KOPT-K1 (cell line): ENCODE measurements around the gene CSTPP1.
"Not testable (repeated sequence)": the region's sequence is repeated elsewhere in the genome, so short reads cannot be mapped to it uniquely, and the experiment has no call there.

Experiments used
- H3K27ac ChIP-seq: fragments of 200-600 bp; sonication (generic); 2 replicates; pipeline ENCODE4 v1.5.1; 2016; ENCODE audit warnings: antibody characterized with exemption, mild to moderate bottlenecking, low read depth, low read length; ENCODE audit not compliant: poor library complexity, severe bottlenecking
- H3K36me3 ChIP-seq: fragments of 200-600 bp; sonication (generic); 2 replicates; pipeline ENCODE4 v1.5.1; 2017; ENCODE audit warnings: antibody characterized with exemption, mild to moderate bottlenecking, low read length, moderate library complexity; ENCODE audit not compliant: insufficient read depth
- H3K9me3 ChIP-seq: fragments of 200-600 bp; sonication (generic); 2 replicates; pipeline ENCODE4 v1.5.1; 2017; ENCODE audit warnings: antibody characterized with exemption, low read length, mild to moderate bottlenecking; ENCODE audit not compliant: insufficient read depth, poor library complexity, severe bottlenecking

The CSTPP1 gene

DNA sequence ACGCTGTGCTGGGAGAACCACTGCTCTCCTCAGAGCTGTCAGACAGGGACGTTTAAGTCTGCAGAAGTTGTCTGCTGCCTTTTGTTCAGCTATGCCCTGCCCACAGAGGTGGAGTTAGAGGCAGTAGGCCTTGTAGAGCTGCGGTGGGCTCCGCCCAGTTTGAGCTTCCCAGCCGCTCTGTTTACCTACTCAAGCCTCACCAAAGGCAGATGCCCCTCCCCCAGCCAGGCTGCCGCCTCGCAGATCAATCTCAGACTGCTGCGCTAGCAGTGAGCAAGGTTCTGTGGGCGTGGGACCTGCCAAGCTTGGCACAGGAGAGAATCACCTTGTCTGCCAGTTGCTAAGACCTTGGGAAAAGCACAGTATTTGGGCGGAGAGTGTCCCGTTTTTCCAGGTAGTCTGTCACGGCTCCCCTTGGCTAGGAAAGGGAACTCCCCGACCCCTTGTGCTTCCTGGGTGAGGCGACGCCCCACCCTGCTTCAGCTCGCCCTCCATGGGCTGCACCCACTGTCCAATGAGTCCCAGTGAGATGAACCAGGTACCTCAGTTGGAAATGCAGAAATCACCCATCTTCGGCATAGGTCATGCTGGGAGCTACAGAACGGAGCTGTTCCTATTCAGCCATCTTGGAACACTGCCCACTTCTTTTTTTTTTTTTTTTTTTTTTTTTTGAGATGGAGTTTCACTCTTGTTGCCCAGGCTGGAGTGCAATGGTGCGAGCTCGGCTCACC, 182.6 kb downstream of the CSTPP1 start:
- not testable (repeated sequence) for H3K9me3 ChIP-seq, H3K27ac ChIP-seq, H3K36me3 ChIP-seq

DNA sequence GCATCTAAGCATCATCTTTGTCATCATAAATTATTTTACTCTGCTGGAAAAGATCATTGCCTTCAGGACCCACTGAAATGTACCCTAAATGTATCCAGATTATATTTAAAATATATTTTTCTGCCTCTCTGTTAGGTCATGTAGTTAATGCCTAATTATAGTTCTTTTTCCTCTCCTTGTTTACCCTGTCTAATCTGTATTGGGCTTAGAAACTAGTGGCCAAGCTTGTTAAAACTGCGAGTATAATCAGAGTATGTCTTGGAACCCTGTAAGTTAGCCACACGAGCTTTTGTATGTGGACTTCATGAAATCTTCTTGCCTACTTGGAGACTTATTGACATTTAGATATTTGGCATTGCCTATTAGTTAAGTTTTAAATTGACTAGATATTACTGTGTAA, 184.5 kb downstream of the CSTPP1 start:
- Histone ChIP-seq H3K27ac (no peak overlapping the region), H3K36me3 (no peaks in the 10 kb centered on the region), H3K9me3 (no peaks in the 10 kb centered on the region)

DNA sequence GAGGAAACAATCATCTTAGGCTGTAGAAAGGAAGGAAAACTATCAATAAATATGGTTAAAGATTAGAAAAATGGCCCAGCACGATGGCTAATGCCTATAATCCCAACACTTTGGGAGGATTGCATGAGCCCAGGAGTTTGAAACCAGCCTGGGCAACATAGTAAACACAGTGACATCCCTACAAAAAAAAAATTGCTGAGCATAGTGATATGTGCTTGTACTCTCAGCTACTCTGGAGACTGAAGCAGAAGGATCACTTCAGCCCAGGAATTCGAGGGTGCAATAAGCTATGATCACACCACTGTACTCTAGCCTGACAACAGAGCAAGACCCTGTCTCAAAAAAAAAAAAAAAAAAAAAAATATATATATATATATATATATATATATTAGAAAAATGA, 185.2 kb downstream of the CSTPP1 start:
- Histone ChIP-seq H3K27ac (no peak overlapping the region), H3K9me3 (no peaks in the 10 kb centered on the region), H3K36me3 (no peaks in the 10 kb centered on the region)

DNA sequence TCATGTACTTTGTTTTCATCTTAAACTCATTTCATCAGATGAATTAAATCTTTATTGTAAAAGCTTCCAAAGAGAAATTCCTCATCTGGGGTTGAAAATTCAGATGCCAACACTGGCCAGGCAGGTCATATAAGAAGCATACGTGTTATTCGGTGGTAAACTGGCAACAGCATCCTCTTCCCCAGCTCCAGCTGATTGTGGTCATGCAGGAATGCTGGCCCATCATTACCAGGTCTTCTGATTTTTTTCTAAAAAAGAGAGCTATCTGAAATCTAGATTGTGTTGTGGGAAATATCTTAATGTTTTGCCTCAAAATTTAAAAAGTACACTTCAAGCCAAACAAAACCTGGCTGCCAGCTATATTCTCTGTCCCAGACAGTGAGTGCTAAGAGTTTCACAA, 186.5 kb downstream of the CSTPP1 start:
- Histone ChIP-seq H3K9me3 (no peaks in the 10 kb centered on the region), H3K36me3 (no peaks in the 10 kb centered on the region), H3K27ac (no peak overlapping the region)

DNA sequence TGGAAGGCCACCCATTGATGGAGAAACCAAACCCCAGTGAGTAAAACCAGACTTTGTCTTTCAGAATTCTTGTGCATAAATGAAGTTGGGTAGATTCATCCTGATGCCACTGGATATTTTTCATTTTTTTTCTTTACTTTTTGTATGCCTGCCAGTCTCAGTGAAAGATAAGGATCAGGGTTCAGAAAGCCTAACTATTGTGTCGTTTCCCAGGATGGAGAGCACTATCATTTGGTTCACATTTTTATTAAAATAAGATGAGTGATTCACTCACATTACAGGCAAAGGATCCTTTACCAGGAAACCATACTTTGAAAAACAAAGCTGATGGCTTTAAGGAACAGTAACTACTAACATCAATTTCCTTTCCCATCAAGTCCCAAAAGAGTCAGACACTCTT, 188.1 kb downstream of the CSTPP1 start:
- Histone ChIP-seq H3K36me3 (no peaks in the 10 kb centered on the region), H3K9me3 (no peaks in the 10 kb centered on the region), H3K27ac (no peak overlapping the region)

DNA sequence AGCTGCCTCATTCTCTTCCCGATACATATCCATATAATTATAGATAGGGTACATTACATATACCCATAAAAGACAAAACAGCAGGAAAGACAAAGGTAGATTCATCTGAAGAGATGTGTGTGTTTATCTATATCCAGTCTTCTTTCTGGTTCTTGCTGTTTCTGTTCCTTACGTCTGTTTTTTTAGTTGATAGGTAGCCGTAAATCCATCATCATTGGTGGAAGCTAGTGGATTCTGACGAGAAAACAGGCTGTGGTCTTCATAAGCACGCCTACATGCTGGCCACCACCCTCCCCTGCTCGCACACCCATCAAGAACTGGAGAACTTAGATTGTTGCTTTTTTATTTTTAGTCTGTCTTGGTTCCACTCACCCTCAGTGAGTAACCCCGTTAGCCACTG, 188.5 kb downstream of the CSTPP1 start:
- no peaks in the 10 kb centered on the region for H3K36me3 ChIP-seq
- H3K27ac ChIP-seq, result no peak overlapping the region
- no peaks in the 10 kb centered on the region for H3K9me3 ChIP-seq

DNA sequence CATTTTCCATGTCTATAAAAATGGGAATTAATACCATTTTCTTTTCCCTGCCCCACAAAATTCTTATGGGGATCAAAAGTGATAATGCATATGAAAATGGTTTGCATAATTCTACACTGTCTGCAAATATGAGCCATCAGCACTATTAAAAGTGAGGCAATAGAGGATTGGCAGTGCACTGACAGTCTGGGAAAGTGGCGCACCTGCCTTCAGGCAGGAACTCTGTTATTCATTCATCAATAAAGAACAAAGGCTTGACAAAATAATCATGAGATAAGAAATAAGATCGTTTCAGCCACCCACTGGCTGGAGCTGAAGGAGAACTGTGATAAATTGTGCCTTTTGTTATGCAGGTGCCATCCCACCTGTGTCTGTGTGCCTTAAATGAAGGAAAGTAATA, 190.7 kb downstream of the CSTPP1 start:
- no peaks in the 10 kb centered on the region for H3K36me3 ChIP-seq
- H3K27ac ChIP-seq, result no peak overlapping the region
- H3K9me3 ChIP-seq, result no peaks in the 10 kb centered on the region

DNA sequence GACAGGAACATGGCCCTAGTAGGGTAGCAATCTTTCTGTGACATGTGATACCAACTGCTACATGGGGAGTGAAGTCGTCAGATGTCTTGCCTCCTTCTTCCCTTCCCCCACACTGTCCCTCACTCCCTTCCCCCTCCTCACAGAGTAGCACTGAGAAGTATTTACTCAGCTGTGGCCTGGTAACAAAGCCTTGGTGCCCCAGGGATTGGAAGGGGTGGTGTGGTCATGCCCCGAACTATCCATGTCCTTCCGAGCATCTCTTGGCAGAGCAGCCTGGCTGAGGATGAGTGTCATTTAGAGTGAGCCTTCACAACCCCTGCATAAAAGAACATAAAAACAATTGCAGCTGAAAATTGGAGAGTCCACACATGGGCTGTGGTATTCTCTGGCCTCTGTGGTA, 194.0 kb downstream of the CSTPP1 start:
- Histone ChIP-seq H3K27ac (no peak overlapping the region), H3K36me3 (no peaks in the 10 kb centered on the region), H3K9me3 (no peaks in the 10 kb centered on the region)

DNA sequence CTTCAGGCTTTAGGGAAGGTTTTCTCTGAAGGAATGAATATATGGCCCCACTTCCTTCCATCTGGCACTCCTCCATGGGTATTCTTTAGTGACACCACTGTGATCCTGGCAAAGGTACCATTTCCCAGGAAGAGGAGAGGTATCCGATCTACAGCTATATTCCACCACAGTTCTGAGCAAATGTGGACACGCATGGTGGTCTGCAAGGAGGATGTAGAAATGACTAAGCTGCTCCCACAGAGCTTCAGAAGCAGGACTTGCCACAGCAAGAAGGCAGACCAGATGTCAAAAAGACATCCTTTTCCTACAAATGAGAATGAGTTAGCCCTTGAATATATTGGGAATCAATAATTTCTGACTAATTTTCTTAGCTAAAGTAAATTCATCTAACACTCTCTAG, 194.6 kb downstream of the CSTPP1 start:
- Histone ChIP-seq H3K9me3 (no peaks in the 10 kb centered on the region), H3K27ac (no peak overlapping the region), H3K36me3 (no peaks in the 10 kb centered on the region)

DNA sequence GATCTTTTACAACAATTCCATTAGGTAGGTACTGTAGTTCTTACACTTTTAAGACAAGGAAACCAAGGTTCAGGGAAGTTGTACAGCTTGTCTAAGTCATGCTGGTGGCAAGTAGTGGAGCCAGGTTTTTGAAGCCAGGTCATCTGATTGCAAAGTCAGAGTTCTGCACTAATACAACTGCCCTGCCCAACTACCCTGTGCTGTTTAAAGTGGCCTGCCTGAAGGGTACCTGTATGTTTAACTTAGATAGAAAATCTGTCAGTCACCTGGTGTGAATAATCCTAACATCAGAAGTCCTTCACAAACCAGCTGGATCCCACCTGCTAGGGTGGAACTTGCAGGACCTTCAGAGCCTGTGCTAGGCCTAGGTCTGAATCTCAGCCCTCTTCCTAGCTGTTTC, 195.9 kb downstream of the CSTPP1 start:
- no peak overlapping the region for H3K27ac ChIP-seq
- H3K9me3 ChIP-seq, result no peaks in the 10 kb centered on the region
- H3K36me3 ChIP-seq, result no peaks in the 10 kb centered on the region

DNA sequence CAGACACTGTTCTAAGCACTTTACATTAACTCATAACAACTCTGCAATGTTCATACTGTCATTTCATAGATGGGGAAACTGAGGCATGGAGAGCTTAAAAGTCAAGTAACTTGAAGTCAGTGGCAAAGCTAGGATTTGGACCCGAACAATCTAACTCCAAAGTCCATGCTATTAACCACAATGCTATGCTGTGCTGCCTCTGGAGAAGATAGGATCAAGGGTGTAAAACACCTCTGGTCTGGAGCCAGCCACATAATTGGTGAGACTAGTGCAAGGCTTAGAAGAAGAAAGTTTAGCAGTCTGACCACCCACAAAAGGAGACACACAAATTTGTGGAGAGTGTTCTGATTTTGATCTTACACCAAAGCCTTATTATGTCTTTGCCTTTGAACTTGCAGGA, 196.4 kb downstream of the CSTPP1 start:
- no peaks in the 10 kb centered on the region for H3K36me3 ChIP-seq
- H3K27ac ChIP-seq, result no peak overlapping the region
- no peaks in the 10 kb centered on the region for H3K9me3 ChIP-seq

DNA sequence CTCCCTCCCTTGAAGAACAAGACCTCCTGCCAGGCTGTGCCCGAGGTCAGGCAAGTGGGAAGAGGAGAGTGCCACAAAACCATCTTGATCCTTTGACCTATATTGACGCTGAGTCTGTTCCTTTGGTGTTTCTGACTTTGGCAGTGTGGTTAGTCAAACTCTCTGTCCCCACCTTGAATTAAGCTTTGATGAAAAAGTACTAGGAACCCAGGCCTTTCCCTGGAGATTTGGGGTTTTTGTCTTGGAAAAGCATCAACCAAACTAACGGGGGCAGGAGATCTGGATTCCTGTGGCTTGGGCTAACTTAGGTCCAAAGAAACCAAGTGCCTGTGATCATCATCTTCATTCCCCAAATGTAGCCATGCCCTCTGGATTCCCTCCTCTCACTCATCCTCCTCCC, 199.8 kb downstream of the CSTPP1 start:
- H3K36me3 ChIP-seq, result no peaks in the 10 kb centered on the region
- H3K27ac ChIP-seq, result no peak overlapping the region
- no peaks in the 10 kb centered on the region for H3K9me3 ChIP-seq

DNA sequence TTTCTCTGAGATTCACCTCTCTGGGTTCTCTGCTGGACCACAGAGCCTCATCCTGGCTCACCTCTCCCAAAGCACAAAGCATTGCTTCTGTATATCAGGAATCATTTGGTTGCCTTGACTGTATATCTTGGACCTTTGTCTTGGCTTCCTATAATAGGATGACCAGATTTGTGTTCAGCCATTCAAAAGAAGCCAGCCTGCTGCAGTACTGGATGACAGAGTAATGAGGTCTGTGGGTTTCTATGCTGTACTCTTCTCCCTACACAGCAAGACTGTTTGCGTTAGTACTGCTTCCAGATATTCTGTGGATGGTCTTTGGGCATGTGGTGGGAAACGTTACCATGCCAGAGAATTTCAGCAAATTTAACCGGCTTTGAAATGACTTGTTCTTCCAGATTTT, 200.4 kb downstream of the CSTPP1 start:
- Histone ChIP-seq H3K36me3 (no peaks in the 10 kb centered on the region), H3K27ac (no peak overlapping the region), H3K9me3 (no peaks in the 10 kb centered on the region)

DNA sequence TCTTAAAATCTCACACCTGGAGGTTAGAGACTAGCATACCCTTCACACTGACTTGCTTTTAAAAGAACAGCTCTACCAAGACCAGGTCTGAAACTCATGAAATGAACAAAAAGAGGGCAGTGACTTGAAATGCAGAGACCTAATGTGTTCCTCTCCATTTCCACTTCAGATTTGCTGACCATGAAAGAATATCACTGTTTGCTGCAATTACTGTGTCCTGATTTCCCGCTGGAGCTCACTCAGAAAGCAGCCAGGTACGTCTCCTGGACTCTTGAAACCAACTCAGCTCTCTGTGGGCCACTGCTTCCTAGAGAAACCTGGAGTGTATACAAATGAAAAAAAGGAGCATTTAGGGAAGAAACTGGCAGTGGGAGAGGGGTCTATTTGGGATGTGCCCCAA, 200.9 kb downstream of the CSTPP1 start:
- no peak overlapping the region for H3K27ac ChIP-seq
- H3K9me3 ChIP-seq, result no peaks in the 10 kb centered on the region
- no peaks in the 10 kb centered on the region for H3K36me3 ChIP-seq

DNA sequence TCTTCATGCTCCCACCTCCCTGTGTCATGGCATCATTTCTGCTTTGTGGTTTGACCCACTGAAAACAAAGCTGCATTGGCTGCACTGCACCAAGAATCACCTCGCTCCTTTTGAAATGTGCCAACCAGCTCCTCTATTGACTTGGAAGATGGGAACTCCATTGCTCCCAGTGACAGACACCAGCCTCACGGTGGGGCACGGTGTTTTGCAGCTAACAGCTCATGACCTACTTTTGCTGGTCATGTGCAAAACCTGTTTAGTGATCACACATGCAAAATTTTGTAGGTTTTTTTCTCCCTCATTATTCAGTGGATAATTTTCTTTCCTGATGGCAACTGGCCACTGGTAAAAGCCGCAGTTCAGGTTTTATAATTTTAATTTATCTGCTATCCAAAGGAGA, 203.3 kb downstream of the CSTPP1 start:
- Histone ChIP-seq H3K9me3 (no peaks in the 10 kb centered on the region), H3K36me3 (no peaks in the 10 kb centered on the region), H3K27ac (no peak overlapping the region)

DNA sequence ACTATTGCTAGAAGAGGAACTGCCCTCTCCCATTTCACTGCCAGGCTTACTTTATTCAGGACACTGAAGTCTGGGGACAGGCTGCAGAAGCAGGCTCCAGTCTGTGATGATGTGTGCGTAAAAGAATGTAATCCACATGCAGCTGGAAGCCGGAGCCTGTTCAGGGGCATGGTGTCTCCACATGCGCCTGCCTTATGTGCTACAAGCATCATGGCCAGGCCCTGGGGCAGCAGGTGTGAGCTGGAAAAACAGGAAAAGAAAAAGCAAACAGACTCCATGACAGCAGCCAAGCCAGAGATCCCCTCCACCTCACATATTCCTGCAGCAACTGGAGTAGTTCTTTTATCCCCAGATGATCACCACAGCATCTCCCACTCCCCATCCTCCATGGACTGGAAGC, 206.8 kb downstream of the CSTPP1 start:
- Histone ChIP-seq H3K27ac (no peak overlapping the region), H3K36me3 (no peaks in the 10 kb centered on the region), H3K9me3 (no peaks in the 10 kb centered on the region)
